Endodermal cell (in vitro differentiated cells): Measurements from ENCODE around the gene KCNMA1. TPM values are rescaled to one million over a fixed set of nuclear protein-coding genes. Genes with fewer than 3 reads are reported as not detected.
A peak's percentile ranks its signal among the peaks of the same experiment; 100 is the strongest.

Source experiments
- DNase-seq: peaks from one replicate; pipeline ENCODE4 v3.0.0-alpha.2; 2017
- H3K27ac ChIP-seq: 2 replicates; pipeline ENCODE4 v1.5.1; 2013; ENCODE audit warnings: mild to moderate bottlenecking, low read depth, low read length, moderate library complexity
- H3K27me3 ChIP-seq: 2 replicates; pipeline ENCODE4 v1.6.1; 2013; ENCODE audit warnings: mild to moderate bottlenecking, low read length, moderate library complexity; ENCODE audit not compliant: insufficient read depth, control insufficient read depth, poor library complexity, severe bottlenecking
- H3K36me3 ChIP-seq: 2 replicates; pipeline ENCODE4 v1.7.0; 2013; ENCODE audit warnings: mild to moderate bottlenecking, low read length, moderate library complexity; ENCODE audit not compliant: control insufficient read depth, insufficient read depth
- H3K4me1 ChIP-seq: one replicate; pipeline ENCODE4 v1.7.0; 2013; ENCODE audit warnings: low read length; ENCODE audit not compliant: control insufficient read depth, insufficient read depth
- H3K4me3 ChIP-seq: 2 replicates; pipeline ENCODE4 v1.5.1; 2013; ENCODE audit warnings: mild to moderate bottlenecking, low read length, moderate library complexity
- H3K9ac ChIP-seq: 2 replicates; pipeline ENCODE4 v1.6.1; 2013; ENCODE audit warnings: mild to moderate bottlenecking, low read length, moderate library complexity; ENCODE audit not compliant: poor library complexity, severe bottlenecking; ENCODE audit errors: extremely low read depth
- H3K9me3 ChIP-seq: 2 replicates; pipeline ENCODE4 v1.6.1; 2013; ENCODE audit warnings: mild to moderate bottlenecking, low read length, moderate library complexity; ENCODE audit not compliant: control insufficient read depth
- H3K27ac Mint-ChIP-seq: 2 replicates; pipeline ENCODE4 v1.8.0; 2020; ENCODE audit warnings: mixed read lengths
- H3K27me3 Mint-ChIP-seq: 2 replicates; pipeline ENCODE4 v1.8.0; 2021; ENCODE audit warnings: mild to moderate bottlenecking, mixed read lengths; ENCODE audit not compliant: insufficient read depth
- H3K36me3 Mint-ChIP-seq: 2 replicates; pipeline ENCODE4 v1.8.0; 2020; ENCODE audit warnings: low read depth, mixed read lengths
- H3K4me1 Mint-ChIP-seq: 2 replicates; pipeline ENCODE4 v1.8.0; 2020; ENCODE audit warnings: mixed read lengths
- H3K4me3 Mint-ChIP-seq: 2 replicates; pipeline ENCODE4 v1.8.0; 2020; ENCODE audit warnings: mild to moderate bottlenecking, moderate library complexity, mixed read lengths
- H3K9me3 Mint-ChIP-seq: 2 replicates; pipeline ENCODE4 v1.8.0; 2020; ENCODE audit warnings: mild to moderate bottlenecking, mixed read lengths
- WGBS, 2 experiments: methylation state at CpG; one replicate each; pipeline versions ENCODE4 v1.1.5 to v1.1.7; 2013; ENCODE audit warnings: missing lambda C conversion rate in 2 of 2, mixed read lengths in 1 of 2; ENCODE audit not compliant: insufficient coverage in 1 of 2, insufficient read length in 1 of 2; 5-methylcytosine and 5-hydroxymethylcytosine counted together
- total RNA-seq, 2 donors: library from RNA; stranded (reverse); fragmentation: NEBNext Ultra II Directional in 1 of 2; extraction: Animal tissue kit (Norgen Biotek cat#: 25700) in 1 of 2; gene quantifications; 2 replicates in 1 of 2; 3 replicates in 1 of 2; pipeline ENCODE4 v1.2.1, GENCODE V29; 2021
- TF ChIP-seq, protein P1 (sequence below): fragments of 200-600 bp; sonication (generic); conservative IDR thresholded peaks from 2 replicates; pipeline ENCODE4 v1.5.0; 2021; ENCODE audit warnings: antibody characterized with exemption, mild to moderate bottlenecking

The KCNMA1 gene
- total RNA-seq, 2 donors from 2014 or later, result 0.55 to 1.3 TPM

DNA sequence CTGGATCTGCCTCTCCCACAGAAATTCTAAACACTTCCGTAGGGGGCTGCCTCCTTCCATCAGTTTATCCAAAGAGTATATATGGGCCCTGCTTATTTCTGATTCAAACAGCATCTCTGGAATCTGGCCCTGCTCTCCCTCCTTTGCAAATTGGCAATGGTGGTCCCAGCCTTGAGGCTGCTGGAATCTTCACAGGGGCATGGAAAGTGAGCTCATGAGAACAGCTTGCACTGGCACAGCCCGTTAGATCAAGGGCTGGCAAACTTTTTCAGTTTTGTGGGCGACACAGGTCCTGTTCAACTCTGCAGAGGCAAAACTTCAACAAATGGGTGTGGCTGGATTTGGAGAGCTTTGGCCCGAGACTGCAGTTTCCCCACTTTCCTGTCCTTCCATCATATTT lies 526.9 kb downstream of the KCNMA1 start:
- H3K27me3 Mint-ChIP-seq, result no peaks in the 10 kb centered on the region
- no peak overlapping the region for H3K4me3 ChIP-seq
- no peaks in the 10 kb centered on the region for H3K36me3 ChIP-seq
- DNase-seq, result peak; percentile 32
- peaks cover 28% of the 10 kb centered on the region for H3K4me1 Mint-ChIP-seq
- WGBS, 2 experiments, result 86 to 92% methylated on average over 3 to 4 of the region's 4 CpGs
- no peak overlapping the region for H3K9ac ChIP-seq
- TF ChIP-seq, protein P1, sequence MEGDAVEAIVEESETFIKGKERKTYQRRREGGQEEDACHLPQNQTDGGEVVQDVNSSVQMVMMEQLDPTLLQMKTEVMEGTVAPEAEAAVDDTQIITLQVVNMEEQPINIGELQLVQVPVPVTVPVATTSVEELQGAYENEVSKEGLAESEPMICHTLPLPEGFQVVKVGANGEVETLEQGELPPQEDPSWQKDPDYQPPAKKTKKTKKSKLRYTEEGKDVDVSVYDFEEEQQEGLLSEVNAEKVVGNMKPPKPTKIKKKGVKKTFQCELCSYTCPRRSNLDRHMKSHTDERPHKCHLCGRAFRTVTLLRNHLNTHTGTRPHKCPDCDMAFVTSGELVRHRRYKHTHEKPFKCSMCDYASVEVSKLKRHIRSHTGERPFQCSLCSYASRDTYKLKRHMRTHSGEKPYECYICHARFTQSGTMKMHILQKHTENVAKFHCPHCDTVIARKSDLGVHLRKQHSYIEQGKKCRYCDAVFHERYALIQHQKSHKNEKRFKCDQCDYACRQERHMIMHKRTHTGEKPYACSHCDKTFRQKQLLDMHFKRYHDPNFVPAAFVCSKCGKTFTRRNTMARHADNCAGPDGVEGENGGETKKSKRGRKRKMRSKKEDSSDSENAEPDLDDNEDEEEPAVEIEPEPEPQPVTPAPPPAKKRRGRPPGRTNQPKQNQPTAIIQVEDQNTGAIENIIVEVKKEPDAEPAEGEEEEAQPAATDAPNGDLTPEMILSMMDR, result no peak
- H3K27ac Mint-ChIP-seq, result no peak overlapping the region
- no peak overlapping the region for H3K4me3 Mint-ChIP-seq
- H3K36me3 Mint-ChIP-seq, result no peaks in the 10 kb centered on the region
- peaks cover 3% of the 10 kb centered on the region for H3K4me1 ChIP-seq
- H3K9me3 ChIP-seq, result no peaks in the 10 kb centered on the region
- no peak overlapping the region for H3K27ac ChIP-seq
- H3K27me3 ChIP-seq, result no peaks in the 10 kb centered on the region
- H3K9me3 Mint-ChIP-seq, result no peaks in the 10 kb centered on the region

DNA sequence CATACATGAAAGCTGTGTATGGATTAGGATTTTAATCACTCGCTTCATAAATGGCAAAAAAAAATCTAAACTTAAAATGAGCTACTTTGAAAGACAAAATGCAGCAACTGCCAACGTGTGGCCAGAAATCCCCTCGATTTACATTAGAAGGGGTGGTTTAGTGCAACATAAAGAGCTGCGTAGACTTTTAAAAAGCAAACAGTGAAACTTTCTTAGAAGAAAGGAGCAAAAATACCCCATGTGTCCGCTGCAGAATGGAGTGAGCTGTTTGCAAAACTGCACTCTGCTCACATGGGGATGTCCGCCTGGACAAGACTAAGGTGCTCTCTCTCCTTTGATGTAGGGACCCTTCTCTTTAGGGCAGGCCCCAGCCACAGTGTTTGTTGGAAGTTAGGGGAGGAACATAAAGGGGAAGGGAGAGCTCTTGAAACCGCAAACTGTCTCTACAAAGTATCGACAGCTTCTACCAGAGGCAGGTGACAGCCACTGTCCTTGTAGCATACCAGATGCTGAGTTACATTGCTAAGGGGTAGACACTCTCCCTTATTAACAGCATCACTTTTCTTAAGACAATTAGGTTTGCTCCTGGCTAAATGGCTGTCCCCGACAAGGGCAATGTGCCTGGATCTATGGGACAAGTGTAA lies 528.1 kb downstream of the KCNMA1 start:
- Histone ChIP-seq H3K27ac (no peak overlapping the region), H3K36me3 (no peaks in the 10 kb centered on the region), H3K9me3 (no peaks in the 10 kb centered on the region), H3K4me3 (no peak overlapping the region), H3K27me3 (no peaks in the 10 kb centered on the region), H3K9ac (no peak overlapping the region), H3K4me1 (peaks cover 3% of the 10 kb centered on the region)
- no peaks in the 10 kb centered on the region for H3K27me3 Mint-ChIP-seq
- no peak overlapping the region for H3K4me3 Mint-ChIP-seq
- DNase-seq, result peak; percentile 37
- TF ChIP-seq, protein P1, result no peak
- no peaks in the 10 kb centered on the region for H3K9me3 Mint-ChIP-seq
- no peak overlapping the region for H3K27ac Mint-ChIP-seq
- H3K36me3 Mint-ChIP-seq, result no peaks in the 10 kb centered on the region
- WGBS, 2 experiments, result 76 to 81% methylated on average over 8 to 9 of the region's 9 CpGs
- H3K4me1 Mint-ChIP-seq, result peaks cover 20% of the 10 kb centered on the region

DNA sequence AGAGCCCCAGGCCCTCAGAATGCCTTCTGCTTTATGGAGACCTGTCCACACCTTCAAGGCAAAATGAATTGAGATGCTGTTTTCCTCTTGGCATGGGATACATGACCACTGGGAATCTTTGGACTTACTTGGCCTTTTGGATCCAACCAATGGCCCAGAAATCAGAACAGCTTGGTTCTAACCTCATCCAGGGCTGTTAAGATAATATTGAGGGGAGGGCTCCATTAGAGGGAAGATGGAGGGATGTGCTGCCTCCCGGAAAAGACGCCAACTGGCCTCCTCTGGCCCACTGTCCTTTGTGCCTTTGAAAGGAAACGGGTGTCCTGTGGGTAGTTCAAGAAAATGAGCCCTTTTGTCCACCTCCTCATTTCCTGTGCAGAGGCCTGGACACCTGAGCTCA lies 530.9 kb downstream of the KCNMA1 start:
- H3K27ac Mint-ChIP-seq, result no peak overlapping the region
- no peaks in the 10 kb centered on the region for H3K36me3 Mint-ChIP-seq
- H3K4me3 Mint-ChIP-seq, result no peak overlapping the region
- Histone ChIP-seq H3K4me1 (peaks cover 2% of the 10 kb centered on the region), H3K27ac (no peak overlapping the region), H3K36me3 (no peaks in the 10 kb centered on the region), H3K9ac (no peak overlapping the region), H3K4me3 (no peak overlapping the region), H3K9me3 (no peaks in the 10 kb centered on the region), H3K27me3 (no peaks in the 10 kb centered on the region)
- DNase-seq, result peak; percentile 13
- H3K9me3 Mint-ChIP-seq, result no peaks in the 10 kb centered on the region
- peaks cover 9% of the 10 kb centered on the region for H3K4me1 Mint-ChIP-seq
- WGBS, 2 experiments, result 88 to 93% methylated on average over 3 of the region's 3 CpGs
- no peaks in the 10 kb centered on the region for H3K27me3 Mint-ChIP-seq
- TF ChIP-seq, protein P1, result no peak
